ENCODE results near the gene GABBR1.

GRCh38 chr6:29611426-29611825, 21.6 kb downstream of the GABBR1 start:
- TF ChIP-seq, protein P1, sequence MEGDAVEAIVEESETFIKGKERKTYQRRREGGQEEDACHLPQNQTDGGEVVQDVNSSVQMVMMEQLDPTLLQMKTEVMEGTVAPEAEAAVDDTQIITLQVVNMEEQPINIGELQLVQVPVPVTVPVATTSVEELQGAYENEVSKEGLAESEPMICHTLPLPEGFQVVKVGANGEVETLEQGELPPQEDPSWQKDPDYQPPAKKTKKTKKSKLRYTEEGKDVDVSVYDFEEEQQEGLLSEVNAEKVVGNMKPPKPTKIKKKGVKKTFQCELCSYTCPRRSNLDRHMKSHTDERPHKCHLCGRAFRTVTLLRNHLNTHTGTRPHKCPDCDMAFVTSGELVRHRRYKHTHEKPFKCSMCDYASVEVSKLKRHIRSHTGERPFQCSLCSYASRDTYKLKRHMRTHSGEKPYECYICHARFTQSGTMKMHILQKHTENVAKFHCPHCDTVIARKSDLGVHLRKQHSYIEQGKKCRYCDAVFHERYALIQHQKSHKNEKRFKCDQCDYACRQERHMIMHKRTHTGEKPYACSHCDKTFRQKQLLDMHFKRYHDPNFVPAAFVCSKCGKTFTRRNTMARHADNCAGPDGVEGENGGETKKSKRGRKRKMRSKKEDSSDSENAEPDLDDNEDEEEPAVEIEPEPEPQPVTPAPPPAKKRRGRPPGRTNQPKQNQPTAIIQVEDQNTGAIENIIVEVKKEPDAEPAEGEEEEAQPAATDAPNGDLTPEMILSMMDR (IDR thresholded peaks at IDR 0.05): no peak
- no peak for TF ChIP-seq POLR2AphosphoS5 (IDR thresholded peaks at IDR 0.05)
